ENCODE measurements around the gene SEMA3C.
A peak's percentile ranks its signal among the peaks of the same experiment; 100 is the strongest.

- TF ChIP-seq CTCF (IDR thresholded peaks at IDR 0.05) (peak in 3 of 6 experiments; percentile 12 to 26 (median 13)), POLR2A (IDR thresholded peaks at IDR 0.05) (peak in 2 of 4 donors; percentile 27 to 82)
These were observed at the start of gene SEMA3C for GRCh38 chr7:80918909-80919721.

Measured in upper lobe of left lung (tissue), 4 donors.